MM.1S (cell line): Measurements from ENCODE around the gene CEACAM19.

Experiments
- CTCF ChIP-seq: fragments of 300-600 bp; sonication (generic); IDR thresholded peaks from 2 replicates; pipeline ENCODE4 v1.5.1; 2016; ENCODE audit warnings: antibody characterized with exemption, low read length, mixed read lengths
- EZH2 ChIP-seq: fragments of 300-600 bp; sonication (generic); optimal IDR thresholded peaks from 2 replicates; pipeline ENCODE3; 2017; ENCODE audit warnings: low read depth, mild to moderate bottlenecking, antibody characterized with exemption, low read length, mixed read lengths
- EZH2phosphoT487 ChIP-seq: fragments of 300-600 bp; sonication (generic); IDR thresholded peaks from 2 replicates; pipeline ENCODE4 v1.6.1; 2018; ENCODE audit warnings: antibody characterized with exemption, low read length

GRCh38 chr19:44723952-44724319 lies 52.7 kb downstream of the CEACAM19 start:
- peak; percentile 98 for TF ChIP-seq CTCF
- TF ChIP-seq EZH2, result no peak
- no peak for TF ChIP-seq EZH2phosphoT487
